ENCODE data around the gene FAM219B. TPM values are rescaled to one million over a fixed set of nuclear protein-coding genes. Genes with fewer than 3 reads are reported as not detected.

FAM219B gene
- total and polyA plus RNA-seq, 2 of the 4 experiments (the other 2 are of a cell fraction) = 24.9 to 48.7 TPM

DNA sequence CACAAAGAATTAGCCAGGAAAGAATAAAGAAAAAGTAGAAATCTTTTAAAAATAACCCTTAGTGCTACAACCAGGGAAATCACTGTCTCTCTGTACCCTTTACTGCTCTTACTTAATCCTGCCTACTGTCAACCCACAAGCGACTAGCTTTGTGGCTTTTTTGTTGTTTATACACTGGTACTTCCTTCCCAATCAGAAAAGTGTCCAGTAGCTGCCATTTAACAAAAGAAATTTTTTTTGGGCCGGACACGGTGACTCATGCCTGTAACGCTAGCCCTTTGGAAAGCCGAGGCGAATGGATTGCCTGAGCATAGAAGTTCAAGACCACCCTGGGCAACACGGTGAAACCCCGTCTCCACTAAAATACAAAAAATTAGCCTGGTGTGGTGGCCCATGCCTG, 13.8 kb upstream of the FAM219B start:
- H3K56ac ChIP-seq (ENCODE audit: extremely low read depth, insufficient read depth, low read length) = no peak overlapping the region
- dilution Hi-C loops (cut with HindIII; ENCODE audit: low sequenced_read_pairs, unreplicated experiment) (no loop called here), in situ Hi-C loops (cut with MboI; ENCODE audit: low sequenced_read_pairs) (no loop called here), intact Hi-C loops (cut with micrococcal nuclease) (no loop called here)
- CTCF ChIA-PET = interaction anchor here (1.2 to 2.3 kb wide), 2 partner anchors 19 to 30 kb away, joined by 3 to 7 read pairs; no protein-coding TSS in a partner anchor
- no peak overlapping the region for H3K23ac ChIP-seq (ENCODE audit: low read depth, low read length)
- 86% methylated on average over 3 of the region's 8 CpGs; no CpG with 5 or more reads in 1 of the 2 experiments for WGBS, 2 experiments (ENCODE audit: extremely low coverage in 2 of 2, insufficient read length in 1 of 2)
- H3K9me1 ChIP-seq (ENCODE audit: insufficient read depth, low read length) = no peaks in the 10 kb centered on the region
- H3K4me2 ChIP-seq (ENCODE audit: low read depth, low read length) = no peak overlapping the region
- POLR2A ChIA-PET (ENCODE audit: unreplicated experiment) = no interaction called here
- DNase-seq (no peak), ATAC-seq (ENCODE audit: low read depth) (no peak)
- H3K9me3 ChIP-seq (ENCODE audit: control insufficient read depth, insufficient read depth, low read length) = no peaks in the 10 kb centered on the region
- H2BK20ac ChIP-seq (ENCODE audit: low read depth, low read length) = no peak overlapping the region
- H3K18ac ChIP-seq (ENCODE audit: low read depth, low read length) = no peak overlapping the region
- no peak overlapping the region for H4K8ac ChIP-seq (ENCODE audit: low read depth in 2 of 2, low read length in 2 of 2)
- H3K14ac ChIP-seq (replicated peaks; ENCODE audit: low read depth, low read length) = no peak overlapping the region
- H2AFZ ChIP-seq (replicated peaks; ENCODE audit: low read length, poor library complexity) = no peak overlapping the region
- no TSS peak for BruUV-seq (replicated peaks)
- H3K27ac ChIP-seq (ENCODE audit: insufficient read depth, low read length) = no peak overlapping the region
- no peak overlapping the region for H4K91ac ChIP-seq (ENCODE audit: insufficient read depth, low read depth, low read length)
- no peaks in the 10 kb centered on the region for H3K27me3 ChIP-seq (ENCODE audit: control insufficient read depth, insufficient read depth, low read length)
- H2BK120ac ChIP-seq (ENCODE audit: low read depth, low read length) = no peak overlapping the region
- TF ChIP-seq, protein P1, sequence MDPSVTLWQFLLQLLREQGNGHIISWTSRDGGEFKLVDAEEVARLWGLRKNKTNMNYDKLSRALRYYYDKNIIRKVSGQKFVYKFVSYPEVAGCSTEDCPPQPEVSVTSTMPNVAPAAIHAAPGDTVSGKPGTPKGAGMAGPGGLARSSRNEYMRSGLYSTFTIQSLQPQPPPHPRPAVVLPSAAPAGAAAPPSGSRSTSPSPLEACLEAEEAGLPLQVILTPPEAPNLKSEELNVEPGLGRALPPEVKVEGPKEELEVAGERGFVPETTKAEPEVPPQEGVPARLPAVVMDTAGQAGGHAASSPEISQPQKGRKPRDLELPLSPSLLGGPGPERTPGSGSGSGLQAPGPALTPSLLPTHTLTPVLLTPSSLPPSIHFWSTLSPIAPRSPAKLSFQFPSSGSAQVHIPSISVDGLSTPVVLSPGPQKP (IDR thresholded peaks at IDR 0.05; ENCODE audit: borderline replicate concordance, low read depth, low read length) = no peak
- TF ChIP-seq MAFK (IDR thresholded peaks at IDR 0.05; ENCODE audit: low read depth, low read length) (no peak), RCOR1 (IDR thresholded peaks at IDR 0.05; ENCODE audit: insufficient replicate concordance, low read length) (no peak), BHLHE40 (IDR thresholded peaks at IDR 0.05; ENCODE audit: low read depth, low read length) (no peak), MAZ (IDR thresholded peaks at IDR 0.05; ENCODE audit: borderline replicate concordance, low read depth, low read length) (no peak)
- TF ChIP-seq, protein P2, sequence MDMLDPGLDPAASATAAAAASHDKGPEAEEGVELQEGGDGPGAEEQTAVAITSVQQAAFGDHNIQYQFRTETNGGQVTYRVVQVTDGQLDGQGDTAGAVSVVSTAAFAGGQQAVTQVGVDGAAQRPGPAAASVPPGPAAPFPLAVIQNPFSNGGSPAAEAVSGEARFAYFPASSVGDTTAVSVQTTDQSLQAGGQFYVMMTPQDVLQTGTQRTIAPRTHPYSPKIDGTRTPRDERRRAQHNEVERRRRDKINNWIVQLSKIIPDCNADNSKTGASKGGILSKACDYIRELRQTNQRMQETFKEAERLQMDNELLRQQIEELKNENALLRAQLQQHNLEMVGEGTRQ (IDR thresholded peaks at IDR 0.05; ENCODE audit: low read depth, low read length) = no peak
- H3K4me1 ChIP-seq (ENCODE audit: control insufficient read depth, insufficient read depth, low read length) = 0 out of 2 replicates have a peak, but pooled peaks cover 2% of the 10 kb centered on the region
- H3K4me3 ChIP-seq (ENCODE audit: insufficient read depth, low read depth, low read length) = no peak overlapping the region
- H3K36me3 ChIP-seq (ENCODE audit: control insufficient read depth, insufficient read depth, low read length) = peaks cover 35% of the 10 kb centered on the region
- H3K4ac ChIP-seq (ENCODE audit: low read depth, low read length) = no peak overlapping the region
- H3K79me1 ChIP-seq (ENCODE audit: low read depth in 1 of 2, low read length in 2 of 2) = 0 out of 4 replicates have a peak, but pooled peaks cover 0 to 2% of the 10 kb centered on the region in 2 experiments
- H2AK5ac ChIP-seq (ENCODE audit: low read depth, low read length) = no peak overlapping the region
- no peak overlapping the region for H2BK5ac ChIP-seq (ENCODE audit: low read depth, low read length, poor library complexity, severe bottlenecking)
- no peak overlapping the region for H2AK9ac ChIP-seq (replicated peaks; ENCODE audit: low read depth, low read length, poor library complexity)
- H2BK15ac ChIP-seq (ENCODE audit: low read depth, low read length) = no peak overlapping the region
- H4K5ac ChIP-seq (ENCODE audit: low read depth, low read length) = no peak overlapping the region
- no peaks in the 10 kb centered on the region; the same call in 1 of the 2 replicates for H4K20me1 ChIP-seq (ENCODE audit: insufficient read depth, low read length)
- no peak overlapping the region for H3K9ac ChIP-seq (ENCODE audit: low read depth, low read length)
